OCI-LY7 (cell line): ENCODE measurements around the gene NPNT. TPM values are rescaled to one million over a fixed set of nuclear protein-coding genes. Genes with fewer than 3 reads are reported as not detected.

Experiments
- BruUV-seq: library from RNA; stranded (reverse); fragments of 400-500 nt; replicated peaks from 2 replicates; lab custom pipeline; 2021; lab: Mats Ljungman, UMichigan
- CTCF ChIA-PET: fragments of 300-600 bp; sonication (Branson Sonifier 250); formaldehyde crosslinking; loops from one replicate; lab custom pipeline; 2022; ENCODE audit warnings: antibody characterized with exemption; ENCODE audit not compliant: unreplicated experiment; lab: Charles Lee
- POLR2A ChIA-PET: fragments of 300-600 bp; sonication (Branson Sonifier 250); formaldehyde crosslinking; loops from one replicate; lab custom pipeline; 2022; ENCODE audit warnings: antibody characterized with exemption; lab: Charles Lee
- DNase-seq: peaks from one replicate; pipeline ENCODE4 v3.0.0-alpha.2; 2015; ENCODE audit warnings: low spot score
- H2AFZ ChIP-seq: fragments of 200-600 bp; sonication (generic), shearing (Covaris generic); 2 replicates; pipeline ENCODE4 v1.6.1; 2014; ENCODE audit warnings: mild to moderate bottlenecking, antibody characterized with exemption, low read length, moderate library complexity
- H3K27ac ChIP-seq: fragments of 200-600 bp; sonication (generic); 2 replicates; pipeline ENCODE4 v1.5.1; 2014; ENCODE audit warnings: mixed run types, low read depth, mild to moderate bottlenecking, moderate library complexity, low read length, inconsistent platforms; ENCODE audit not compliant: poor library complexity, severe bottlenecking
- H3K36me3 ChIP-seq: fragments of 200-600 bp; sonication (generic); 2 replicates; pipeline ENCODE4 v1.6.1; 2014; ENCODE audit warnings: mild to moderate bottlenecking, antibody characterized with exemption, low read length, moderate library complexity, mixed read lengths; ENCODE audit not compliant: insufficient read depth
- H3K4me1 ChIP-seq: fragments of 200-600 bp; sonication (generic); 2 replicates; pipeline ENCODE4 v1.5.1; 2014; ENCODE audit warnings: mild to moderate bottlenecking, low read length; ENCODE audit not compliant: insufficient read depth, poor library complexity, severe bottlenecking
- H3K4me2 ChIP-seq: fragments of 200-600 bp; sonication (generic); 2 replicates; pipeline ENCODE4 v1.6.1; 2014; ENCODE audit warnings: mild to moderate bottlenecking, low read length
- H3K4me3 ChIP-seq: fragments of 200-600 bp; sonication (generic); 2 replicates; pipeline ENCODE4 v1.5.1; 2014; ENCODE audit warnings: mild to moderate bottlenecking, low read depth, low read length; ENCODE audit not compliant: poor library complexity, severe bottlenecking
- H3K79me2 ChIP-seq: fragments of 200-600 bp; sonication (generic); 2 replicates; pipeline ENCODE4 v1.6.1; 2016; ENCODE audit warnings: low read depth, mild to moderate bottlenecking, low read length, moderate library complexity, mixed read lengths; ENCODE audit not compliant: insufficient read depth
- H3K9me2 ChIP-seq: fragments of 200-600 bp; sonication (generic); 2 replicates; pipeline ENCODE4 v1.6.1; 2016; ENCODE audit warnings: mild to moderate bottlenecking, low read length, mixed read lengths; ENCODE audit not compliant: insufficient read depth
- H3K9me3 ChIP-seq: fragments of 200-600 bp; sonication (generic); 2 replicates; pipeline ENCODE4 v1.6.1; 2014; ENCODE audit warnings: mild to moderate bottlenecking, mixed run types, low read length, mixed read lengths
- H4K20me1 ChIP-seq: fragments of 200-600 bp; sonication (generic); 2 replicates; pipeline ENCODE4 v1.6.1; 2014; ENCODE audit warnings: mild to moderate bottlenecking, antibody characterized with exemption, low read length, moderate library complexity, mixed read lengths; ENCODE audit not compliant: insufficient read depth
- CTCF ChIP-seq: fragments of 200-600 bp; sonication (generic); conservative IDR thresholded peaks from 2 replicates; pipeline ENCODE4 v1.5.1; 2014; ENCODE audit warnings: mild to moderate bottlenecking, antibody characterized with exemption, low read length, moderate library complexity, mixed read lengths
- EZH2phosphoT487 ChIP-seq: fragments of 200-600 bp; sonication (generic); IDR thresholded peaks from 2 replicates; pipeline ENCODE4 v1.6.1; 2018; ENCODE audit warnings: low read depth, borderline replicate concordance, mild to moderate bottlenecking, mixed run types, antibody characterized with exemption, low read length, moderate library complexity, mixed read lengths
- intact Hi-C: fragments of 100-400 bp; cut with micrococcal nuclease; formaldehyde crosslinking; loops from one replicate; pipeline ENCODE4 v1.10.0; 2022; ENCODE audit not compliant: unreplicated experiment
- total RNA-seq, 2 experiments: library from RNA; depleted of rRNA in 1 of 2; stranded (reverse); fragments of >200 nt in 1 of 2; shearing (Covaris generic) in 1 of 2; gene quantifications; 2 replicates each; pipeline ENCODE4 v1.2.3, GENCODE V29; 2014 to 2022

Gene NPNT
- total RNA-seq, 2 experiments from 2014 or later = not detected

GRCh38 chr4:105951198-105951597 lies 55.9 kb downstream of the NPNT start:
- Histone ChIP-seq H2AFZ (no peak overlapping the region), H3K4me2 (no peak overlapping the region), H3K4me3 (no peak overlapping the region), H4K20me1 (no peaks in the 10 kb centered on the region), H3K9me3 (no peaks in the 10 kb centered on the region), H3K79me2 (no peaks in the 10 kb centered on the region), H3K9me2 (no peaks in the 10 kb centered on the region), H3K27ac (no peak overlapping the region), H3K36me3 (no peaks in the 10 kb centered on the region), H3K4me1 (no peaks in the 10 kb centered on the region)
- ChIA-PET CTCF (no interaction called here), POLR2A (no interaction called here)
- no TSS peak for BruUV-seq
- DNase-seq = no peak
- intact Hi-C loops = no loop called here
- TF ChIP-seq CTCF (no peak), EZH2phosphoT487 (no peak)

GRCh38 chr4:105952591-105952990 lies 57.3 kb downstream of the NPNT start:
- Histone ChIP-seq H3K4me2 (no peak overlapping the region), H3K9me3 (no peaks in the 10 kb centered on the region), H3K4me3 (no peak overlapping the region), H3K27ac (no peak overlapping the region), H4K20me1 (no peaks in the 10 kb centered on the region), H2AFZ (no peak overlapping the region), H3K79me2 (no peaks in the 10 kb centered on the region), H3K36me3 (no peaks in the 10 kb centered on the region), H3K9me2 (no peaks in the 10 kb centered on the region), H3K4me1 (no peaks in the 10 kb centered on the region)
- TF ChIP-seq CTCF (no peak), EZH2phosphoT487 (no peak)
- CTCF ChIA-PET = no interaction called here
- no peak for DNase-seq
- BruUV-seq = no TSS peak
- POLR2A ChIA-PET = no interaction called here
- intact Hi-C loops = no loop called here

GRCh38 chr4:105956569-105956968 lies 61.3 kb downstream of the NPNT start:
- DNase-seq = no peak
- no peaks in the 10 kb centered on the region for H3K9me2 ChIP-seq
- no TSS peak for BruUV-seq
- CTCF ChIA-PET = no interaction called here
- POLR2A ChIA-PET = interaction anchor here (1.1 kb wide), 1 partner anchor 62 kb away, joined by 3 read pairs; no protein-coding TSS in a partner anchor
- intact Hi-C loops = no loop called here
- no peaks in the 10 kb centered on the region for H3K9me3 ChIP-seq
- H3K4me2 ChIP-seq = no peak overlapping the region
- H2AFZ ChIP-seq = no peak overlapping the region
- no peaks in the 10 kb centered on the region for H3K36me3 ChIP-seq
- H4K20me1 ChIP-seq = no peaks in the 10 kb centered on the region
- H3K79me2 ChIP-seq = no peaks in the 10 kb centered on the region
- H3K4me3 ChIP-seq = no peak overlapping the region
- no peak for TF ChIP-seq EZH2phosphoT487
- TF ChIP-seq CTCF = no peak
- no peaks in the 10 kb centered on the region for H3K4me1 ChIP-seq
- no peak overlapping the region for H3K27ac ChIP-seq
